Stimulated activated CD4-positive, alpha-beta T cell treated with anti-CD3 and anti-CD28 coated beads, Interleukin-1b, Interleukin-23, amount 100 ng/mL, for 1 hour (primary cell): Measurements from ENCODE around the gene E2F8.
"Not testable (repeated sequence)": the region's sequence is repeated elsewhere in the genome, so short reads cannot be mapped to it uniquely, and the experiment has no call there.

Experiments
- DNase-seq, 2 donors: peaks; one replicate each; pipeline ENCODE4 v3.0.0-alpha.2; 2020; ENCODE audit warnings: low read depth in 2 of 2

E2F8 gene

GRCh38 chr11:19240420-19241259 is at the start of gene E2F8:
TSS of gene E2F8 (minus strand) at chr11:19240945. CDS start at chr11:19240121, 824 bp downstream.
- DNase-seq: peak; percentile 42 to 69

- DNase-seq: no peak
Observed at GRCh38 chr11:19290356-19290755, 49.6 kb upstream of the E2F8 start.

GRCh38 chr11:19288256-19288655 is 47.5 kb upstream of the E2F8 start:
- DNase-seq: no peak

GRCh38 chr11:19286411-19286810 is 45.7 kb upstream of the E2F8 start:
- DNase-seq: no peak

- no peak for DNase-seq
Observed at GRCh38 chr11:19284881-19285280, 44.1 kb upstream of the E2F8 start.

- no peak for DNase-seq
Observed at GRCh38 chr11:19283991-19284390, 43.2 kb upstream of the E2F8 start.

GRCh38 chr11:19281555-19281954 is 40.8 kb upstream of the E2F8 start:
- no peak for DNase-seq

GRCh38 chr11:19281041-19281440 is 40.3 kb upstream of the E2F8 start:
- no peak for DNase-seq

GRCh38 chr11:19279451-19279850 is 38.7 kb upstream of the E2F8 start:
- DNase-seq: no peak

GRCh38 chr11:19276859-19277808 is 36.4 kb upstream of the E2F8 start:
- DNase-seq: no peak

GRCh38 chr11:19275496-19275895 is 34.8 kb upstream of the E2F8 start:
- DNase-seq: no peak

GRCh38 chr11:19273219-19273618 is 32.5 kb upstream of the E2F8 start:
- DNase-seq: not testable (repeated sequence)

GRCh38 chr11:19268909-19269308 is 28.2 kb upstream of the E2F8 start:
- no peak for DNase-seq

GRCh38 chr11:19267567-19267966 is 26.8 kb upstream of the E2F8 start:
- no peak for DNase-seq

- no peak for DNase-seq
Observed at GRCh38 chr11:19263333-19263732, 22.6 kb upstream of the E2F8 start.

GRCh38 chr11:19259487-19260345 is 19.0 kb upstream of the E2F8 start:
- peak; percentile 11 to 33 for DNase-seq

- no peak for DNase-seq
Observed at GRCh38 chr11:19258641-19259230, 18.0 kb upstream of the E2F8 start.

GRCh38 chr11:19254441-19254840 is 13.7 kb upstream of the E2F8 start:
- not testable (repeated sequence) for DNase-seq

- DNase-seq: no peak
Observed at GRCh38 chr11:19253817-19254216, 13.1 kb upstream of the E2F8 start.

GRCh38 chr11:19253153-19253745 is 12.5 kb upstream of the E2F8 start:
- no peak for DNase-seq
